LNCaP clone FGC (cell line): ENCODE data around the gene BST1.

Experiments used
- DNase-seq: peaks from one replicate; pipeline ENCODE4 v3.0.0-alpha.2; 2011; ENCODE audit warnings: low read depth
- H3K4me3 ChIP-seq: 2 replicates; pipeline ENCODE4 v1.5.1; 2011; ENCODE audit warnings: mild to moderate bottlenecking, low read depth, low read length, control low read depth
- CTCF ChIP-seq: IDR thresholded peaks from 2 replicates; pipeline ENCODE4 v1.5.1; 2012; ENCODE audit warnings: mild to moderate bottlenecking; ENCODE audit not compliant: control insufficient read depth, insufficient read depth; ENCODE audit errors: extremely low read depth

Gene BST1

GRCh38 chr4:15769202-15769601 is 66.3 kb downstream of the BST1 start:
- TF ChIP-seq CTCF, result no peak
- no peak overlapping the region for H3K4me3 ChIP-seq
- no peak for DNase-seq

- no peak for DNase-seq
- no peak for TF ChIP-seq CTCF
- H3K4me3 ChIP-seq, result no peak overlapping the region
Observed at GRCh38 chr4:15771216-15772058, 68.6 kb downstream of the BST1 start.

- DNase-seq, result no peak
- TF ChIP-seq CTCF, result no peak
- H3K4me3 ChIP-seq, result no peak overlapping the region
Observed at GRCh38 chr4:15774020-15774420, 71.2 kb downstream of the BST1 start.

GRCh38 chr4:15776871-15777648 is 74.2 kb downstream of the BST1 start:
- DNase-seq, result no peak
- H3K4me3 ChIP-seq, result no peak overlapping the region
- TF ChIP-seq CTCF, result no peak

GRCh38 chr4:15777697-15778288 is 74.9 kb downstream of the BST1 start:
- H3K4me3 ChIP-seq, result no peak overlapping the region
- TF ChIP-seq CTCF, result no peak
- no peak for DNase-seq

GRCh38 chr4:15778289-15779241 is 75.7 kb downstream of the BST1 start, which contains the start of gene CD38:
TSS of gene CD38 (plus strand) at chr4:15778328. CDS start at chr4:15778415, 87 bp downstream.
- DNase-seq, result no peak
- no peak for TF ChIP-seq CTCF
- H3K4me3 ChIP-seq, result no peak within 1 kb of the TSS
